Panc1 (cell line): ENCODE results near the gene ZNF282.

ENCODE experiments used
- POLR2AphosphoS5 ChIP-seq: IDR thresholded peaks from 2 replicates; pipeline ENCODE4 v1.6.1; 2012; ENCODE audit warnings: mild to moderate bottlenecking, low read depth, low read length, moderate library complexity
- SIN3A ChIP-seq: IDR thresholded peaks from 2 replicates; pipeline ENCODE4 v1.6.1; 2012; ENCODE audit warnings: low read depth, mild to moderate bottlenecking, low read length, moderate library complexity, borderline replicate concordance; ENCODE audit not compliant: insufficient read depth
- TCF7L2 ChIP-seq: IDR thresholded peaks from 2 replicates; pipeline ENCODE4 v1.6.1; 2011; ENCODE audit warnings: mild to moderate bottlenecking, low read depth, low read length, inconsistent platforms
- TF ChIP-seq, protein P1 (sequence below): fragments of 450-650 bp; IDR thresholded peaks from 2 replicates; pipeline ENCODE4 v1.5.1; 2017; ENCODE audit warnings: mild to moderate bottlenecking
- TF ChIP-seq, protein P2 (sequence below), 2 experiments: IDR thresholded peaks; 2 replicates each; pipeline ENCODE4 v1.6.1; 2011 to 2012; ENCODE audit warnings: low read depth in 2 of 2, control low read depth in 1 of 2, low read length in 1 of 2, mild to moderate bottlenecking in 1 of 2, moderate library complexity in 1 of 2; ENCODE audit not compliant: insufficient read depth in 1 of 2

DNA sequence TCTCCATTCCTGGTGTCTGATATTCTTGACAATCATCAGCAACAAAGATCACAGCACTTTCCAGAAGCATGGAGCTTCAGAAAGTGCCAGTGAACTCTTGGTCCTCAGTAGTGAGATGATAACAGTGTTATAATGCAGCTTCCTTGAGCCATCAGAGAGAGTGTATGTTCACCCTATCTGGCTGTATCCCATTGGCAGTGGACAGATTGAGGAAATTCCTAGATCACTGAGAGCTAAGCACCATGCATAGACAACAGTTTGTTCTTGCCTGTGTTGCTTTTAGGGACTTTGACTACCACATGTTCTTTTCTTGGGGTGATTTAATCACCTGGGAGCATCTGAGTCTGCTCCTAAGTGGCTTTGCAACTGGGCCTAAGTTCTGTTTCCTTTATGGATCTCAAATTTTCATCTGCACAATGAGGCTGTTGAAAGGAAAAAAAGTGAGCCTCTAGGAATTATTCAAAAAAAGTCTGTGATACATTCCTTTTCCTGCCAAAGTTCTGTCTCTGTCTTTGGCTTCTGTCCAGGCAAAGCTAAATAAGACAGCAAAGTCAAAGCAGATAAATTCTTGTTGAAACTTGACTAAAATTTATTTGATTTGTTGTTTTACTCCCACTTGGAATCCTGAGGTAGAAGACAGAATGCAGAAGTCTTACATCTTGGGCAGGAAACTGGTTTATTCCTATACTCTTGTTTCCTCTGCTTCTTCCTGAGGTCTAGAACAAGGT is 14.5 kb upstream of the ZNF282 start:
- TF ChIP-seq, protein P1, sequence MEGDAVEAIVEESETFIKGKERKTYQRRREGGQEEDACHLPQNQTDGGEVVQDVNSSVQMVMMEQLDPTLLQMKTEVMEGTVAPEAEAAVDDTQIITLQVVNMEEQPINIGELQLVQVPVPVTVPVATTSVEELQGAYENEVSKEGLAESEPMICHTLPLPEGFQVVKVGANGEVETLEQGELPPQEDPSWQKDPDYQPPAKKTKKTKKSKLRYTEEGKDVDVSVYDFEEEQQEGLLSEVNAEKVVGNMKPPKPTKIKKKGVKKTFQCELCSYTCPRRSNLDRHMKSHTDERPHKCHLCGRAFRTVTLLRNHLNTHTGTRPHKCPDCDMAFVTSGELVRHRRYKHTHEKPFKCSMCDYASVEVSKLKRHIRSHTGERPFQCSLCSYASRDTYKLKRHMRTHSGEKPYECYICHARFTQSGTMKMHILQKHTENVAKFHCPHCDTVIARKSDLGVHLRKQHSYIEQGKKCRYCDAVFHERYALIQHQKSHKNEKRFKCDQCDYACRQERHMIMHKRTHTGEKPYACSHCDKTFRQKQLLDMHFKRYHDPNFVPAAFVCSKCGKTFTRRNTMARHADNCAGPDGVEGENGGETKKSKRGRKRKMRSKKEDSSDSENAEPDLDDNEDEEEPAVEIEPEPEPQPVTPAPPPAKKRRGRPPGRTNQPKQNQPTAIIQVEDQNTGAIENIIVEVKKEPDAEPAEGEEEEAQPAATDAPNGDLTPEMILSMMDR, result no peak
- no peak for TF ChIP-seq SIN3A
- no peak for TF ChIP-seq POLR2AphosphoS5
- TF ChIP-seq TCF7L2, result no peak
- TF ChIP-seq, protein P2, sequence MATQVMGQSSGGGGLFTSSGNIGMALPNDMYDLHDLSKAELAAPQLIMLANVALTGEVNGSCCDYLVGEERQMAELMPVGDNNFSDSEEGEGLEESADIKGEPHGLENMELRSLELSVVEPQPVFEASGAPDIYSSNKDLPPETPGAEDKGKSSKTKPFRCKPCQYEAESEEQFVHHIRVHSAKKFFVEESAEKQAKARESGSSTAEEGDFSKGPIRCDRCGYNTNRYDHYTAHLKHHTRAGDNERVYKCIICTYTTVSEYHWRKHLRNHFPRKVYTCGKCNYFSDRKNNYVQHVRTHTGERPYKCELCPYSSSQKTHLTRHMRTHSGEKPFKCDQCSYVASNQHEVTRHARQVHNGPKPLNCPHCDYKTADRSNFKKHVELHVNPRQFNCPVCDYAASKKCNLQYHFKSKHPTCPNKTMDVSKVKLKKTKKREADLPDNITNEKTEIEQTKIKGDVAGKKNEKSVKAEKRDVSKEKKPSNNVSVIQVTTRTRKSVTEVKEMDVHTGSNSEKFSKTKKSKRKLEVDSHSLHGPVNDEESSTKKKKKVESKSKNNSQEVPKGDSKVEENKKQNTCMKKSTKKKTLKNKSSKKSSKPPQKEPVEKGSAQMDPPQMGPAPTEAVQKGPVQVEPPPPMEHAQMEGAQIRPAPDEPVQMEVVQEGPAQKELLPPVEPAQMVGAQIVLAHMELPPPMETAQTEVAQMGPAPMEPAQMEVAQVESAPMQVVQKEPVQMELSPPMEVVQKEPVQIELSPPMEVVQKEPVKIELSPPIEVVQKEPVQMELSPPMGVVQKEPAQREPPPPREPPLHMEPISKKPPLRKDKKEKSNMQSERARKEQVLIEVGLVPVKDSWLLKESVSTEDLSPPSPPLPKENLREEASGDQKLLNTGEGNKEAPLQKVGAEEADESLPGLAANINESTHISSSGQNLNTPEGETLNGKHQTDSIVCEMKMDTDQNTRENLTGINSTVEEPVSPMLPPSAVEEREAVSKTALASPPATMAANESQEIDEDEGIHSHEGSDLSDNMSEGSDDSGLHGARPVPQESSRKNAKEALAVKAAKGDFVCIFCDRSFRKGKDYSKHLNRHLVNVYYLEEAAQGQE (IDR thresholded peaks at IDR 0.05; ENCODE audit: insufficient read depth in 1 of 2, low read depth in 2 of 2, low read length in 1 of 2), result no peak
